ENCODE data around the gene C1orf232.

The C1orf232 gene

GRCh38 chr1:26168410-26169197, at the start of gene C1orf232:
TSS of gene C1orf232 (minus strand) at chr1:26168963. CDS start at chr1:26168499, 464 bp downstream.
- no peak within 1 kb of the TSS for H3K27ac ChIP-seq (ENCODE audit: low read depth, low read length, poor library complexity, severe bottlenecking)

GRCh38 chr1:26215246-26215645, 46.5 kb upstream of the C1orf232 start:
- Histone ChIP-seq H3K4me2 (ENCODE audit: low read length) (no peak overlapping the region), H2AFZ (ENCODE audit: low read length) (no peak overlapping the region), H3K9ac (ENCODE audit: low read length) (no peak overlapping the region), H3K4me1 (ENCODE audit: insufficient read depth, low read length, severe bottlenecking) (no peaks in the 10 kb centered on the region), H3K27me3 (ENCODE audit: insufficient read depth, low read length) (no peaks in the 10 kb centered on the region), H3K9me2 (ENCODE audit: low read depth, low read length) (no peaks in the 10 kb centered on the region), H3K9me3 (ENCODE audit: low read length) (no peaks in the 10 kb centered on the region), H4K20me1 (ENCODE audit: insufficient read depth, low read length) (no peaks in the 10 kb centered on the region), H3K4me3 (ENCODE audit: low read depth, low read length, poor library complexity, severe bottlenecking) (no peak overlapping the region), H3K27ac (ENCODE audit: low read depth, low read length, poor library complexity, severe bottlenecking) (no peak overlapping the region), H3K36me3 (ENCODE audit: insufficient read depth, low read length) (no peaks in the 10 kb centered on the region), H3K79me2 (ENCODE audit: insufficient read depth, low read length) (no peaks in the 10 kb centered on the region), H3F3A (ENCODE audit: insufficient read depth, low read length) (no peaks in the 10 kb centered on the region)
- TF ChIP-seq EZH2 (IDR thresholded peaks at IDR 0.05; ENCODE audit: borderline replicate concordance, low read length) (no peak), CTCF (IDR thresholded peaks at IDR 0.05; ENCODE audit: low read length) (no peak)

More at GRCh38 chr1:26168410-26169197, at the start of gene C1orf232:
- H4K20me1 ChIP-seq (ENCODE audit: insufficient read depth, low read length): no peaks in the 10 kb centered on the region
- no peak within 1 kb of the TSS for H2AFZ ChIP-seq (ENCODE audit: low read length)
- H3K4me1 ChIP-seq (ENCODE audit: insufficient read depth, low read length, severe bottlenecking): peaks cover 24% of the 10 kb centered on the region
- no peaks in the 10 kb centered on the region for H3F3A ChIP-seq (ENCODE audit: insufficient read depth, low read length)
- H3K9ac ChIP-seq (ENCODE audit: low read length): peak within 1 kb of the TSS; percentile 82
- H3K27me3 ChIP-seq (ENCODE audit: insufficient read depth, low read length): peaks cover 1% of the 10 kb centered on the region; the same call in 1 of the 2 replicates
- no peaks in the 10 kb centered on the region for H3K9me3 ChIP-seq (ENCODE audit: low read length)
- H3K79me2 ChIP-seq (ENCODE audit: insufficient read depth, low read length): no peaks in the 10 kb centered on the region
- peak within 1 kb of the TSS; percentile 94 for H3K4me2 ChIP-seq (ENCODE audit: low read length)
- peaks cover 9% of the 10 kb centered on the region for H3K36me3 ChIP-seq (ENCODE audit: insufficient read depth, low read length)
- TF ChIP-seq CTCF (IDR thresholded peaks at IDR 0.05; ENCODE audit: low read length) (no peak), EZH2 (IDR thresholded peaks at IDR 0.05; ENCODE audit: borderline replicate concordance, low read length) (no peak)
- H3K4me3 ChIP-seq (ENCODE audit: low read depth, low read length, poor library complexity, severe bottlenecking): peak within 1 kb of the TSS; percentile 79
- no peaks in the 10 kb centered on the region for H3K9me2 ChIP-seq (ENCODE audit: low read depth, low read length)

GRCh38 chr1:26213335-26213905, 44.7 kb upstream of the C1orf232 start:
- Histone ChIP-seq H3K9me2 (ENCODE audit: low read depth, low read length) (no peaks in the 10 kb centered on the region), H3F3A (ENCODE audit: insufficient read depth, low read length) (no peaks in the 10 kb centered on the region), H2AFZ (ENCODE audit: low read length) (no peak overlapping the region), H3K4me2 (ENCODE audit: low read length) (no peak overlapping the region), H3K9ac (ENCODE audit: low read length) (no peak overlapping the region), H3K27ac (ENCODE audit: low read depth, low read length, poor library complexity, severe bottlenecking) (no peak overlapping the region), H3K79me2 (ENCODE audit: insufficient read depth, low read length) (no peaks in the 10 kb centered on the region), H3K9me3 (ENCODE audit: low read length) (no peaks in the 10 kb centered on the region), H3K27me3 (ENCODE audit: insufficient read depth, low read length) (no peaks in the 10 kb centered on the region), H4K20me1 (ENCODE audit: insufficient read depth, low read length) (no peaks in the 10 kb centered on the region), H3K4me1 (ENCODE audit: insufficient read depth, low read length, severe bottlenecking) (no peaks in the 10 kb centered on the region), H3K36me3 (ENCODE audit: insufficient read depth, low read length) (no peaks in the 10 kb centered on the region), H3K4me3 (ENCODE audit: low read depth, low read length, poor library complexity, severe bottlenecking) (no peak overlapping the region)
- TF ChIP-seq CTCF (IDR thresholded peaks at IDR 0.05; ENCODE audit: low read length) (no peak), EZH2 (IDR thresholded peaks at IDR 0.05; ENCODE audit: borderline replicate concordance, low read length) (no peak)

All from OCI-LY1 (cell line).